A549 (cell line): ENCODE results near the gene BBS9. TPM values are rescaled to one million over a fixed set of nuclear protein-coding genes. Genes with fewer than 3 reads are reported as not detected.

Source experiments
- ATAC-seq, 2 experiments: fragments of 200-7000 bp in 1 of 2; fragments of >200 bp in 1 of 2; cut with Nextera tagmentation in 1 of 2; cut with Tn5 transposase in 1 of 2; 3 replicates each; pipeline versions ENCODE4 v1.8.0 to v1.9.1; 2018 to 2020; ENCODE audit warnings: mild to moderate bottlenecking in 1 of 2, moderate library complexity in 1 of 2
- CTCF ChIA-PET: fragments of 300-600 bp; sonication (Branson Sonifier 250); formaldehyde crosslinking; extraction: SDS; loops from one replicate; lab custom pipeline; 2021; ENCODE audit warnings: antibody characterized with exemption, inconsistent platforms; lab: Yijun Ruan, JAX
- POLR2A ChIA-PET: fragments of 350-600 bp; formaldehyde crosslinking; extraction: SDS; loops from one replicate; lab custom pipeline; 2021; ENCODE audit warnings: antibody characterized with exemption, inconsistent platforms; lab: Yijun Ruan, JAX
- DNase-seq, 2 experiments: peaks; one replicate each; pipeline versions ENCODE4 v3.0.0 to v3.0.0-alpha.2; 2011 to 2016; ENCODE audit warnings: low read depth in 1 of 2, low spot score in 1 of 2
- FAIRE-seq: peaks from 2 replicates; lab custom pipeline; 2011; peaks lifted over from hg19 to GRCh38; lab: Jason Lieb, UNC
- H3K27ac ChIP-seq, 2 experiments: fragments of >200 bp; sonication (Bioruptor Twin); formaldehyde crosslinking; 3 replicates each; pipeline ENCODE4 v1.5.1; 2016 to 2017
- H3K4me1 ChIP-seq: fragments of >200 bp; sonication (Bioruptor Twin); formaldehyde crosslinking; 3 replicates; pipeline ENCODE4 v1.6.1; 2016
- H3K4me2 ChIP-seq: fragments of >200 bp; sonication (Bioruptor Twin); formaldehyde crosslinking; 3 replicates; pipeline ENCODE4 v1.6.1; 2016
- H3K4me3 ChIP-seq: fragments of >200 bp; sonication (Bioruptor Twin); formaldehyde crosslinking; 3 replicates; pipeline ENCODE4 v1.5.1; 2016
- H3K9me3 ChIP-seq: fragments of >200 bp; sonication (Bioruptor Twin); formaldehyde crosslinking; 3 replicates; pipeline ENCODE4 v1.6.1; 2016
- BHLHE40 ChIP-seq: IDR thresholded peaks from 2 replicates; pipeline ENCODE4 v1.6.1; 2012; ENCODE audit warnings: low read depth, low read length, inconsistent platforms
- CBX2 ChIP-seq: fragments of 200-600 bp; sonication (generic); IDR thresholded peaks from 2 replicates; pipeline ENCODE4 v1.6.1; 2016; ENCODE audit warnings: low read depth, mild to moderate bottlenecking, borderline replicate concordance
- CBX8 ChIP-seq: fragments of 200-600 bp; sonication (generic); IDR thresholded peaks from 2 replicates; pipeline ENCODE4 v1.6.1; 2016
- E2F6 ChIP-seq: IDR thresholded peaks from 2 replicates; pipeline ENCODE4 v1.6.1; 2012; ENCODE audit warnings: low read depth, borderline replicate concordance
- EHF ChIP-seq: fragments of 250-450 bp; sonication (Bioruptor Pico); IDR thresholded peaks from 2 replicates; pipeline ENCODE4 v1.5.0; 2020; ENCODE audit warnings: mild to moderate bottlenecking
- EHMT2 ChIP-seq: fragments of 200-600 bp; sonication (generic); IDR thresholded peaks from 2 replicates; pipeline ENCODE4 v1.6.1; 2016; ENCODE audit warnings: antibody characterized with exemption, low read depth, mild to moderate bottlenecking, moderate library complexity
- ELK1 ChIP-seq: fragments of 150-350 bp; IDR thresholded peaks from 2 replicates; pipeline ENCODE4 v1.6.1; 2014; ENCODE audit warnings: low read depth, mild to moderate bottlenecking, low read length
- EP300 ChIP-seq, 2 experiments: fragments of >200 bp; sonication (Bioruptor Twin); formaldehyde crosslinking; IDR thresholded peaks; 2 replicates in 1 of 2; 3 replicates in 1 of 2; pipeline ENCODE4 v1.6.1; 2016 to 2017
- FOSB ChIP-seq: fragments of 250-450 bp; sonication (Bioruptor Pico); IDR thresholded peaks from 2 replicates; pipeline ENCODE4 v1.5.0; 2020; ENCODE audit warnings: mild to moderate bottlenecking, moderate library complexity
- FOSL2 ChIP-seq, 2 experiments: fragments of 450-650 bp in 1 of 2; fragments of >200 bp in 1 of 2; sonication (Bioruptor Twin) in 1 of 2; formaldehyde crosslinking; IDR thresholded peaks; 2 replicates each; pipeline versions ENCODE4 v1.5.0 to v1.6.1; 2016 to 2020; ENCODE audit warnings: mild to moderate bottlenecking in 1 of 2, moderate library complexity in 1 of 2
- GATA3 ChIP-seq: IDR thresholded peaks from 2 replicates; pipeline ENCODE4 v1.6.1; 2012; ENCODE audit warnings: borderline replicate concordance
- HMGXB4 ChIP-seq: fragments of 250-450 bp; sonication (Bioruptor Pico); IDR thresholded peaks from 2 replicates; pipeline ENCODE4 v1.5.0; 2021; ENCODE audit warnings: mild to moderate bottlenecking, moderate library complexity, borderline replicate concordance
- HOXB13 ChIP-seq: fragments of 250-450 bp; sonication (Bioruptor Pico); IDR thresholded peaks from 2 replicates; pipeline ENCODE4 v1.5.0; 2020; ENCODE audit warnings: low read depth, mild to moderate bottlenecking, moderate library complexity
- HOXB5 ChIP-seq: fragments of 250-450 bp; sonication (Bioruptor Pico); IDR thresholded peaks from 2 replicates; pipeline ENCODE4 v1.5.0; 2020; ENCODE audit warnings: mild to moderate bottlenecking, moderate library complexity
- KDM1A ChIP-seq: fragments of 200-600 bp; sonication (generic); IDR thresholded peaks from 2 replicates; pipeline ENCODE4 v1.6.1; 2016; ENCODE audit warnings: low read depth, mild to moderate bottlenecking
- MYC ChIP-seq: IDR thresholded peaks from 2 replicates; pipeline ENCODE4 v1.6.1; 2012; ENCODE audit warnings: mild to moderate bottlenecking, inconsistent platforms, low read length, improper control_type of control experiment, borderline replicate concordance
- NR3C1 ChIP-seq: fragments of >200 bp; sonication (Bioruptor Twin); formaldehyde crosslinking; IDR thresholded peaks from 3 replicates; pipeline ENCODE4 v1.6.1; 2017
- POLR2A ChIP-seq: IDR thresholded peaks from 2 replicates; pipeline ENCODE4 v1.6.1; 2012; ENCODE audit warnings: mild to moderate bottlenecking, low read length
- POLR2AphosphoS2 ChIP-seq: conservative IDR thresholded peaks from 2 replicates; pipeline ENCODE4 v1.6.1; 2012; ENCODE audit warnings: low read length, improper control_type of control experiment, inconsistent platforms
- RAD21 ChIP-seq, 2 experiments: fragments of >200 bp in 1 of 2; sonication (Bioruptor Twin) in 1 of 2; formaldehyde crosslinking in 1 of 2; IDR thresholded peaks in 1 of 2; conservative IDR thresholded peaks in 1 of 2; 2 replicates in 1 of 2; 3 replicates in 1 of 2; pipeline ENCODE4 v1.6.1; 2012 to 2018; ENCODE audit warnings: inconsistent platforms in 1 of 2
- RARB ChIP-seq: fragments of 250-450 bp; sonication (Bioruptor Pico); IDR thresholded peaks from 2 replicates; pipeline ENCODE4 v1.8.0; 2021; ENCODE audit warnings: mild to moderate bottlenecking, moderate library complexity
- RCOR1 ChIP-seq: fragments of 150-350 bp; IDR thresholded peaks from 2 replicates; pipeline ENCODE4 v1.6.1; 2014; ENCODE audit warnings: antibody characterized with exemption, low read length, low read depth
- REST ChIP-seq: fragments of 200-600 bp; sonication (generic); IDR thresholded peaks from 2 replicates; pipeline ENCODE4 v1.6.1; 2016; ENCODE audit warnings: antibody characterized with exemption, mild to moderate bottlenecking, moderate library complexity
- RFX5 ChIP-seq: fragments of 450-650 bp; IDR thresholded peaks from 2 replicates; pipeline ENCODE4 v1.7.1; 2014; ENCODE audit warnings: antibody characterized with exemption, mild to moderate bottlenecking, moderate library complexity
- SMC3 ChIP-seq: fragments of >200 bp; sonication (Bioruptor Twin); formaldehyde crosslinking; IDR thresholded peaks from 3 replicates; pipeline ENCODE4 v1.6.1; 2018; ENCODE audit warnings: inconsistent platforms
- SREBF2 ChIP-seq: fragments of 450-650 bp; IDR thresholded peaks from 2 replicates; pipeline ENCODE4 v1.6.1; 2014; ENCODE audit warnings: mild to moderate bottlenecking, moderate library complexity
- TP53 ChIP-seq: fragments of 250-450 bp; sonication (Bioruptor Pico); IDR thresholded peaks from 2 replicates; pipeline ENCODE4 v1.5.0; 2021; ENCODE audit warnings: mild to moderate bottlenecking, moderate library complexity
- ZC3H11A ChIP-seq: fragments of 450-650 bp; IDR thresholded peaks from 2 replicates; pipeline ENCODE4 v1.6.1; 2014; ENCODE audit warnings: antibody characterized with exemption, mild to moderate bottlenecking
- ZFP36 ChIP-seq: fragments of 450-650 bp; IDR thresholded peaks from 2 replicates; pipeline ENCODE4 v1.6.1; 2014; ENCODE audit warnings: borderline replicate concordance; ENCODE audit not compliant: partially characterized antibody
- WGBS: methylation state at CpG from one replicate; pipeline ENCODE4 v1.1.6; 2017; ENCODE audit errors: missing lambda C conversion rate; 5-methylcytosine and 5-hydroxymethylcytosine counted together
- polyA plus RNA-seq, 4 experiments: library from polyadenylated mRNA; depleted of rRNA in 3 of 4; stranded (reverse); fragments of >200 nt; fragmentation: RNase III in 1 of 4; extraction: RNeasy Plus Mini Kit Qiagen cat#74134 plus additional on column Dnase treatment in 1 of 4; gene quantifications; 2 replicates in 3 of 4; 3 replicates in 1 of 4; pipeline ENCODE4 v1.2.3, GENCODE V29; 2011 to 2017

The BBS9 gene
- polyA plus RNA-seq, 2 of the 4 experiments (the other 2 are of a cell fraction): 8.3 to 9.1 TPM

- ChIA-PET POLR2A (no interaction called here), CTCF (no interaction called here)
- no peak for FAIRE-seq
- DNase-seq: no peak
- Histone ChIP-seq H3K27ac (no peak overlapping the region), H3K9me3 (no peaks in the 10 kb centered on the region), H3K4me3 (no peak overlapping the region), H3K4me2 (no peak overlapping the region), H3K4me1 (no peaks in the 10 kb centered on the region)
- no peak for TF ChIP-seq ZFP36
- no peak for TF ChIP-seq CBX2
- TF ChIP-seq EHMT2: no peak
- no peak for TF ChIP-seq HOXB5 (CRISPR knock-in tag)
- no peak for TF ChIP-seq GATA3
- TF ChIP-seq EHF (CRISPR knock-in tag): no peak
- no peak for TF ChIP-seq ZC3H11A
- no peak for TF ChIP-seq POLR2A
- TF ChIP-seq HOXB13 (CRISPR knock-in tag): no peak
- TF ChIP-seq RCOR1: no peak
- no peak for TF ChIP-seq SMC3
- TF ChIP-seq NR3C1: no peak
- no peak for TF ChIP-seq RARB (CRISPR knock-in tag)
- no peak for TF ChIP-seq E2F6
- TF ChIP-seq BHLHE40: no peak
- WGBS: 79% methylated on average over 2 of the region's 2 CpGs
- ATAC-seq: no peak
These were observed 41.5 kb upstream of the BBS9 start for GRCh38 chr7:33087858-33088257.

GRCh38 chr7:33089142-33089541 lies 40.2 kb upstream of the BBS9 start:
- FAIRE-seq (no peak), DNase-seq (no peak), ATAC-seq (no peak)
- H3K9me3 ChIP-seq: no peaks in the 10 kb centered on the region
- POLR2A ChIA-PET: no interaction called here
- no peak overlapping the region for H3K27ac ChIP-seq
- CTCF ChIA-PET: no interaction called here
- WGBS: 63% methylated on average over 7 of the region's 7 CpGs
- no peak for TF ChIP-seq KDM1A
- TF ChIP-seq HOXB5 (CRISPR knock-in tag): no peak
- TF ChIP-seq POLR2AphosphoS2: no peak
- TF ChIP-seq HOXB13 (CRISPR knock-in tag): no peak
- no peak for TF ChIP-seq REST
- no peak for TF ChIP-seq ELK1
- no peak overlapping the region for H3K4me2 ChIP-seq
- H3K4me3 ChIP-seq: no peak overlapping the region
- no peaks in the 10 kb centered on the region for H3K4me1 ChIP-seq

GRCh38 chr7:33091111-33091531 lies 38.2 kb upstream of the BBS9 start:
- ATAC-seq (no peak), FAIRE-seq (no peak), DNase-seq (no peak)
- 86% methylated on average over 4 of the region's 4 CpGs for whole genome bisulfite sequencing
- Histone ChIP-seq H3K27ac (no peak overlapping the region), H3K4me1 (no peaks in the 10 kb centered on the region), H3K9me3 (no peaks in the 10 kb centered on the region), H3K4me3 (no peak overlapping the region), H3K4me2 (no peak overlapping the region)
- ChIA-PET CTCF (no interaction called here), POLR2A (no interaction called here)
- TF ChIP-seq MYC: no peak
- no peak for TF ChIP-seq POLR2A
- TF ChIP-seq FOSB (CRISPR knock-in tag): no peak
- no peak for TF ChIP-seq EP300 (IDR thresholded peaks at IDR 0.05)
- TF ChIP-seq RFX5: no peak
- TF ChIP-seq RAD21 (conservative IDR thresholded peaks at IDR 0.05 in 1 of 2, IDR thresholded peaks at IDR 0.05 in 1 of 2): no peak
- TF ChIP-seq SREBF2: no peak
- TF ChIP-seq CBX8: no peak
- no peak for TF ChIP-seq EHMT2
- TF ChIP-seq HMGXB4: no peak
- TF ChIP-seq HOXB5 (CRISPR knock-in tag): no peak
- no peak for TF ChIP-seq FOSL2 (IDR thresholded peaks at IDR 0.05)
- no peak for TF ChIP-seq FOSL2 (CRISPR knock-in tag; IDR thresholded peaks at IDR 0.05)
- no peak for TF ChIP-seq RCOR1
- no peak for TF ChIP-seq TP53 (CRISPR knock-in tag)
